Measurements from ENCODE around the gene PRKCB. TPM values are rescaled to one million over a fixed set of nuclear protein-coding genes. Genes with fewer than 3 reads are reported as not detected.

PRKCB gene
- polyA plus RNA-seq, 2 of the 4 experiments (the other 2 are of a cell fraction): 0.09 to 0.22 TPM

DNA sequence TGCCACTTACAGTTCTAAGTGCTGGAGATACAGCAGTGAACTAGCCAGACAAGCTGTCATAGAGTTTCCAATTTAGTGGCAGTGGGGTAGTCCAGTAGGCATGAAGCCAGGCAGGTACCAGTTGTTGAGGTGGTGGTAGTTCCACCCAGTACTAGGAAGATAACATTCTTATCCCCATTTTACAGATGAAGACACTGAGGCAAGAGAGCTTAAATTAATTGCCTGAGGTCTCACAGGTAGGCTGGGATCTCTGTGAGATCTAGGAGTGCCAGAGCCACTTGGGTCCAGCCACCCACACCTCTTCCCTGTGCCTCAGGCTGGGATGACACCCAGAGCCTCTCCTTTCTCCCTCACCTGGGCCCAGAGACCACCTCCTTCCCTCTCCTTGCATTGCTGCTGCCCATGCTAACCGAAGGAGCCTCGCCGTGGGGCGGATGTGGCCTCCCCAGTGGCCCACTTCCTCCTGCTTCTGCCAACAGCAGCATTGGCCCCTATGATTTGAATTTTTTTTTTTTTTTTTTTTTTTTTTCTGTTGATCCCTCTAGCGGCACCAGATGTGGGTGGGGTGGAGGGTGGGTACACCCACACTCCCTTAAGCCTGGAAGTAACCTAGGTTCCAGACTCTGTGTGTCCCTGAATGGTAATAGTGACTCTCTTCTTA, 114.0 kb downstream of the PRKCB start:
- no peaks in the 10 kb centered on the region for H3K4me1 ChIP-seq
- FAIRE-seq (no peak), ATAC-seq (no peak), DNase-seq (ENCODE audit: low read depth in 1 of 2, low spot score in 1 of 2) (no peak)
- CTCF ChIA-PET: no interaction called here
- POLR2A ChIA-PET: no interaction called here
- H3K4me2 ChIP-seq: no peak overlapping the region
- 64% methylated on average over 5 of the region's 5 CpGs for WGBS (ENCODE audit: missing lambda C conversion rate)
- no peak overlapping the region for H3K4me3 ChIP-seq
- H3K9me3 ChIP-seq: no peaks in the 10 kb centered on the region
- no peak overlapping the region for H3K27ac ChIP-seq
- TF ChIP-seq MAX (IDR thresholded peaks at IDR 0.05): no peak
- TF ChIP-seq CBX8 (IDR thresholded peaks at IDR 0.05): no peak
- no peak for TF ChIP-seq CBX2 (IDR thresholded peaks at IDR 0.05; ENCODE audit: borderline replicate concordance, low read depth)
- TF ChIP-seq POLR2A (IDR thresholded peaks at IDR 0.05; ENCODE audit: low read length): no peak
- no peak for TF ChIP-seq ZNF302 (CRISPR knock-in tag; IDR thresholded peaks at IDR 0.05)
- no peak for TF ChIP-seq NR3C1 (IDR thresholded peaks at IDR 0.05)
- TF ChIP-seq KDM5A (IDR thresholded peaks at IDR 0.05): no peak
- no peak for TF ChIP-seq ZSCAN20 (CRISPR knock-in tag; IDR thresholded peaks at IDR 0.05)
- TF ChIP-seq RCOR1 (IDR thresholded peaks at IDR 0.05; ENCODE audit: low read depth, low read length): no peak
- TF ChIP-seq EHMT2 (IDR thresholded peaks at IDR 0.05; ENCODE audit: low read depth): no peak
- TF ChIP-seq HOXA7 (CRISPR knock-in tag; IDR thresholded peaks at IDR 0.05): no peak
- no peak for TF ChIP-seq ZC3H11A (IDR thresholded peaks at IDR 0.05)
- TF ChIP-seq, protein P1, sequence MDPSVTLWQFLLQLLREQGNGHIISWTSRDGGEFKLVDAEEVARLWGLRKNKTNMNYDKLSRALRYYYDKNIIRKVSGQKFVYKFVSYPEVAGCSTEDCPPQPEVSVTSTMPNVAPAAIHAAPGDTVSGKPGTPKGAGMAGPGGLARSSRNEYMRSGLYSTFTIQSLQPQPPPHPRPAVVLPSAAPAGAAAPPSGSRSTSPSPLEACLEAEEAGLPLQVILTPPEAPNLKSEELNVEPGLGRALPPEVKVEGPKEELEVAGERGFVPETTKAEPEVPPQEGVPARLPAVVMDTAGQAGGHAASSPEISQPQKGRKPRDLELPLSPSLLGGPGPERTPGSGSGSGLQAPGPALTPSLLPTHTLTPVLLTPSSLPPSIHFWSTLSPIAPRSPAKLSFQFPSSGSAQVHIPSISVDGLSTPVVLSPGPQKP (IDR thresholded peaks at IDR 0.05; ENCODE audit: low read depth, low read length): no peak
- TF ChIP-seq CHD2 (IDR thresholded peaks at IDR 0.05; ENCODE audit: low read length, partially characterized antibody): no peak
- TF ChIP-seq MAFK (IDR thresholded peaks at IDR 0.05; ENCODE audit: partially characterized antibody): no peak
- TF ChIP-seq EP300 (IDR thresholded peaks at IDR 0.05): no peak
- no peak for TF ChIP-seq HOXB5 (CRISPR knock-in tag; IDR thresholded peaks at IDR 0.05)
- no peak for TF ChIP-seq BHLHE40 (IDR thresholded peaks at IDR 0.05; ENCODE audit: low read depth, low read length)

DNA sequence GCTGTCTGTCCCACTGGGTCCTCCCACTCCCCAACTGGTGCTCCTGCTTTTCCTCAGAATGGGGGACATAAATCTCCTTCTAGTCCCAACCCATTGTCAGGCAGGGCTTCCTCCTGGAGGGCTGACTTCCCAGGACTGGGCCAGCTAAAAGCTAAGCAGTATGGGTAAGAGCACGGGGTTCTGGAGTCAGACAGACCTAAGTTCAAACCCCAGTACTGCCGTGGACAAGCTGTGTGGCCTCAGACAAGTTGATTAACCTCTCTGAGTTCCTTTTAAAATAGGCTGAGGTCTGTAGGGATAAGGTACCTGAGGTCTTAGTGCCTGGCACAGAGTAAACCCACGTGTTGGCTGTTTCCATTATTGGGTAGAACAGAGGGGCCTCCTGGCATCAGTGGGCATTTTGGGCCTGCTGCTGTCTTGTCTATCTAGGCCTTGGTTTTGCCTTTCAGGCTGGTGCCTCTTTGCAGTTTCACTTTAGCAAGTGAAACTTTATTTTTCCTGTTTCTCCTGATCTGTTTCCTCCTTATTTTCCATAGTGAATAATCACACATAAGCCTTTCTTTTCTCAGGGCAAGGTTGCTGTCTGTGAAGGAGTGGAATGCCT, 114.6 kb downstream of the PRKCB start:
- H3K4me3 ChIP-seq: no peak overlapping the region
- FAIRE-seq (no peak), ATAC-seq (no peak), DNase-seq (ENCODE audit: low read depth in 1 of 2, low spot score in 1 of 2) (no peak)
- H3K4me1 ChIP-seq: no peaks in the 10 kb centered on the region
- TF ChIP-seq FOXS1 (CRISPR knock-in tag; IDR thresholded peaks at IDR 0.05): no peak
- TF ChIP-seq SMC3 (IDR thresholded peaks at IDR 0.05): no peak
- no peak for TF ChIP-seq RCOR1 (IDR thresholded peaks at IDR 0.05; ENCODE audit: low read depth, low read length)
- TF ChIP-seq NPAS2 (CRISPR knock-in tag; IDR thresholded peaks at IDR 0.05; ENCODE audit: borderline replicate concordance): no peak
- TF ChIP-seq, protein P2, sequence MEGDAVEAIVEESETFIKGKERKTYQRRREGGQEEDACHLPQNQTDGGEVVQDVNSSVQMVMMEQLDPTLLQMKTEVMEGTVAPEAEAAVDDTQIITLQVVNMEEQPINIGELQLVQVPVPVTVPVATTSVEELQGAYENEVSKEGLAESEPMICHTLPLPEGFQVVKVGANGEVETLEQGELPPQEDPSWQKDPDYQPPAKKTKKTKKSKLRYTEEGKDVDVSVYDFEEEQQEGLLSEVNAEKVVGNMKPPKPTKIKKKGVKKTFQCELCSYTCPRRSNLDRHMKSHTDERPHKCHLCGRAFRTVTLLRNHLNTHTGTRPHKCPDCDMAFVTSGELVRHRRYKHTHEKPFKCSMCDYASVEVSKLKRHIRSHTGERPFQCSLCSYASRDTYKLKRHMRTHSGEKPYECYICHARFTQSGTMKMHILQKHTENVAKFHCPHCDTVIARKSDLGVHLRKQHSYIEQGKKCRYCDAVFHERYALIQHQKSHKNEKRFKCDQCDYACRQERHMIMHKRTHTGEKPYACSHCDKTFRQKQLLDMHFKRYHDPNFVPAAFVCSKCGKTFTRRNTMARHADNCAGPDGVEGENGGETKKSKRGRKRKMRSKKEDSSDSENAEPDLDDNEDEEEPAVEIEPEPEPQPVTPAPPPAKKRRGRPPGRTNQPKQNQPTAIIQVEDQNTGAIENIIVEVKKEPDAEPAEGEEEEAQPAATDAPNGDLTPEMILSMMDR (IDR thresholded peaks at IDR 0.05): no peak
- TF ChIP-seq RAD21 (conservative IDR thresholded peaks at IDR 0.05 in 1 of 2, IDR thresholded peaks at IDR 0.05 in 1 of 2): no peak
- no peak for TF ChIP-seq NR3C1 (IDR thresholded peaks at IDR 0.05)
- no peak for TF ChIP-seq RNF2 (IDR thresholded peaks at IDR 0.05; ENCODE audit: borderline replicate concordance, low read depth)
- TF ChIP-seq FOSL2 (IDR thresholded peaks at IDR 0.05): no peak
- no peak for TF ChIP-seq FOSL2 (CRISPR knock-in tag; IDR thresholded peaks at IDR 0.05)
- TF ChIP-seq HDAC2 (IDR thresholded peaks at IDR 0.05): no peak
- TF ChIP-seq MAX (IDR thresholded peaks at IDR 0.05): no peak
- TF ChIP-seq EHF (CRISPR knock-in tag; IDR thresholded peaks at IDR 0.05): no peak
- no peak for TF ChIP-seq ZNF302 (CRISPR knock-in tag; IDR thresholded peaks at IDR 0.05)
- TF ChIP-seq, protein P3, sequence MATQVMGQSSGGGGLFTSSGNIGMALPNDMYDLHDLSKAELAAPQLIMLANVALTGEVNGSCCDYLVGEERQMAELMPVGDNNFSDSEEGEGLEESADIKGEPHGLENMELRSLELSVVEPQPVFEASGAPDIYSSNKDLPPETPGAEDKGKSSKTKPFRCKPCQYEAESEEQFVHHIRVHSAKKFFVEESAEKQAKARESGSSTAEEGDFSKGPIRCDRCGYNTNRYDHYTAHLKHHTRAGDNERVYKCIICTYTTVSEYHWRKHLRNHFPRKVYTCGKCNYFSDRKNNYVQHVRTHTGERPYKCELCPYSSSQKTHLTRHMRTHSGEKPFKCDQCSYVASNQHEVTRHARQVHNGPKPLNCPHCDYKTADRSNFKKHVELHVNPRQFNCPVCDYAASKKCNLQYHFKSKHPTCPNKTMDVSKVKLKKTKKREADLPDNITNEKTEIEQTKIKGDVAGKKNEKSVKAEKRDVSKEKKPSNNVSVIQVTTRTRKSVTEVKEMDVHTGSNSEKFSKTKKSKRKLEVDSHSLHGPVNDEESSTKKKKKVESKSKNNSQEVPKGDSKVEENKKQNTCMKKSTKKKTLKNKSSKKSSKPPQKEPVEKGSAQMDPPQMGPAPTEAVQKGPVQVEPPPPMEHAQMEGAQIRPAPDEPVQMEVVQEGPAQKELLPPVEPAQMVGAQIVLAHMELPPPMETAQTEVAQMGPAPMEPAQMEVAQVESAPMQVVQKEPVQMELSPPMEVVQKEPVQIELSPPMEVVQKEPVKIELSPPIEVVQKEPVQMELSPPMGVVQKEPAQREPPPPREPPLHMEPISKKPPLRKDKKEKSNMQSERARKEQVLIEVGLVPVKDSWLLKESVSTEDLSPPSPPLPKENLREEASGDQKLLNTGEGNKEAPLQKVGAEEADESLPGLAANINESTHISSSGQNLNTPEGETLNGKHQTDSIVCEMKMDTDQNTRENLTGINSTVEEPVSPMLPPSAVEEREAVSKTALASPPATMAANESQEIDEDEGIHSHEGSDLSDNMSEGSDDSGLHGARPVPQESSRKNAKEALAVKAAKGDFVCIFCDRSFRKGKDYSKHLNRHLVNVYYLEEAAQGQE (IDR thresholded peaks at IDR 0.05): no peak
- no peak for TF ChIP-seq NFE2L2 (conservative IDR thresholded peaks at IDR 0.05; ENCODE audit: low read length)
- H3K9me3 ChIP-seq: no peaks in the 10 kb centered on the region
- ChIA-PET POLR2A (no interaction called here), CTCF (no interaction called here)
- 27% methylated on average over 3 of the region's 3 CpGs for WGBS (ENCODE audit: missing lambda C conversion rate)
- H3K27ac ChIP-seq: no peak overlapping the region
- H3K4me2 ChIP-seq: no peak overlapping the region

All from A549 (cell line).